Stimulated activated CD8-positive, alpha-beta memory T cell treated with anti-CD3 and anti-CD28 coated beads, Interleukin-7, amount 100 ng/mL, for 48 hours (primary cell): ENCODE results near the gene PPP1R12B.
"Not testable (repeated sequence)": the region's sequence is repeated elsewhere in the genome, so short reads cannot be mapped to it uniquely, and the experiment has no call there.

Experiments
- DNase-seq, 2 donors: peaks; one replicate each; pipeline ENCODE4 v3.0.0-alpha.2; 2020; ENCODE audit warnings: low read depth in 1 of 2; ENCODE audit errors: extremely low read depth in 1 of 2

The PPP1R12B gene

DNA sequence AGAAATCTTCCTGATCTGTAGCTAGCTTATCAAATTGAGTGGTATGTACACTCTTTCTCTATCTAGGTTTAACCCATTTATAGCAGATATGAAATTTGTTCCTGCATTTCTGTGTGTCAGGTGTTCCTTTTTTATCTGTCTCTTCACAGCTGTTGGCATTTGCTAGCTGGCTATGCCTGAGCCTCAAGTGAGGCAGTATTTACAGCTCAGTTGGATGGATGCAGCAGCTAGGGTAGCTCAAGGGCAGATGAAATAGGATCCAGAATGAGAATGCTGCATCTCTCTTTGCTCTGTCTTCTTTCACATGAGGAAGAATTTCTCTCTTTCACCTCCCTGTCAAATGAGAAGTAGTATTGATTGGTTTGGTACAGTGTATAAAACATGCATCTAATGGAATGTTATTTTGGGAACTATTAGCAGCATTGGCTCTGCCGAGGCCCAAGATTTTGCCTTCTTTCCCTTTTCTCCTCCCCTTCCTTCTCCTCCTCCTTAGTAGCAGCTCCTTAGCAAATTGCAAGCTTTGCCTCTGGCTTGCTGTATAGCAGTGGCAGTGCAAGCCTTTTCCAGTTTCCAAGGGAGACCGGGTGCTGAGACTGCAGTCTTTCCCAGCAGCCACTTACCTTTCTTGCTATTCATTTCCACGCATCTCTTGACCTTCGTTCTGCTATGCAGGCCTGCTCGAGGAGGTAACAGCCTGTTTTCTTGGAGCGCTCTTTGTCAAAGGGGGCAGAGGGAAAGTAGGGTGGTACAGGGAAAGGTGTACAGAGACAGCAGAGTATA lies 125.0 kb downstream of the PPP1R12B start:
- DNase-seq, result not testable (repeated sequence)

DNA sequence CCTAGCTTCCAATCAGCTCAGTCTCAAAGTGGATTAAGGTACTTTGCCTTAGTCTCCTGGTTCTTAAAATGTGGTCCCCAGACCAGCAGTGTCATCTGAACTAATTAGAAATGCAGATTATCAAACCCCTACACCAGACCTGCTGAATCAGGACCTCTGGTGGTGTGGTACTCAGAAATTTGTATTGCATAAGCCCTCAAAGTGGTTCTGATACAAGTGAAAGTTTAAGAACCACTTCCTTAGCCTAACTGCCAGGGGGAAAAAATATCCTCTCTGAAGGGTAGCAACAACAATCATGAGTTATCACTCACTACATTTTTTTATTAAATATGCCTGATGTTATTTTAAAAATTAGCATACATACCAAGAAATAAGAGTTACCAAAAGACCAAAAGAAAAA lies 131.2 kb downstream of the PPP1R12B start:
- not testable (repeated sequence) for DNase-seq

DNA sequence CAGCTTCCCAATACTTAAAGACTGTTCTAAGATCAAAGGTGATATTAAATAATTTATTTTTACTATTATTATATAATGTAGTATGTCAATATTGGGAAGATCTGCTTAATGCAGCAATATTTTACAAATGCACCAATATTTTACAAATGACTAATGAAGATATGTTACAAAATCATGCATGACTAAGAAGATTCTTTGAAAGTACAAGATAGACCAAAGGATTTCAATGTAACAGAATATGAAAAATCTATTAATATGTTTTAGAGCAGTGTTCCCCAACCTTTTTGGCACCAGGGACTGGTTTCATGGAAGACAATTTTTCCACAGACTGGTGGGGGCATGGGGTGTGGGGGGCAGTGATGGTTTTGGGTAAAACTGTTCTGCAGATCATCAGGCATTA lies 132.1 kb downstream of the PPP1R12B start:
- DNase-seq, result not testable (repeated sequence)

DNA sequence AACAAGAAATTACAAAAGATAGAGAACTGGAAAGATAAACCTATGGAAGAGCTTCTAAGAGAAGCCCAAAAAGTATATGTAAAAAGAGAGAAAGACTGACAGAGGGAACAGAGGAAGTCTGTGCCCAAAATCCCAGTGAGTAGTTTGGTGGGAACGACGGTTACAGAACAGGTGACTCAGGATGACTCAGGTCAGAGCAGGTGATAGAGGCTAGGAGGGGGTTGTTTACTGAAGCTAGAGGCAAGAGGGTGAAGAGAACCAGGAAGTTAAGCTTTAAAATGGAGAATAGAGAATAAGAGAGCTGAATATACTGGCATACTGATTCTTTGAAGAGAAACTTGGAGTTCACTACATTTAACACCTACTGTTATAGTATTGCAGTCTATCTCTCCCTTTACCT lies 134.9 kb downstream of the PPP1R12B start:
- not testable (repeated sequence) for DNase-seq

DNA sequence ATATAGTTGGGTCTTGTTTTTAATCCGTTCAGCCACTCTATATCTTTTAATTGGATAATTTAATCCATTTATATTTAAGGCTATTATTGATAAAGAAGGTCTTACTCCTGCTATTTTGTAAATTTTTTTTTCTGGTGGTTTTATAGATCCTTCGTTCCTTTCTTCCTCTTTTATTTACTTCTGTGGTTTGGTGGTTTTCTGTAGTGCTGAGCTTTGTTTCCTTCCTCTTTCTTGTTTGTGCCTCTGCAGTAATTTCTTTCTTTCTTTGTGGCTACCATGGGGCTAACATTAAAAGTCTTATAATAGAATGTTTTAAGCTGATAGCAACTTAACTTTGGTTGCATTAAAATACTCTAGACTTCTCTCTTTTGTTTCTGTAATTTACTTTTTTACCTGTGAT lies 135.5 kb downstream of the PPP1R12B start:
- DNase-seq, result not testable (repeated sequence)

DNA sequence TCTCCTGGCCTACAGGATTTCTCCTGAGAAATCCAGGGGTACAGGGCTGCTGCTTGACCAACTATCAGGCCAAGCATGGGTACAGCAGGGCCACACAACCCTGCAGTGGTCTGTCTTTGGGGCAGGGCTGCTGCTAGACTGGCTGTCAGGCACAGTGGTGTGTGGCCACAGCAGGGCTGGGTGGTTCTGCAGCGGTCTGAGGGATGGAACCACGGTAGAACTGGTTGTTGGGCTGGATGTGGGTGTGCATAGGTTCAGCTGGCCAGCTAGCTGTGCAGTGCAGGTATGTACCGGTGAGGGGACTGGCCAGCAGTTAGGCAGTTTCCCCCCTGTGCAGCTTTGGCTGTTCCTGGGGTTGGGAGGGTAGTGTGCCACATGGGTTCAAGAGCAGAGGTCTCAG lies 136.3 kb downstream of the PPP1R12B start:
- DNase-seq, result not testable (repeated sequence)

DNA sequence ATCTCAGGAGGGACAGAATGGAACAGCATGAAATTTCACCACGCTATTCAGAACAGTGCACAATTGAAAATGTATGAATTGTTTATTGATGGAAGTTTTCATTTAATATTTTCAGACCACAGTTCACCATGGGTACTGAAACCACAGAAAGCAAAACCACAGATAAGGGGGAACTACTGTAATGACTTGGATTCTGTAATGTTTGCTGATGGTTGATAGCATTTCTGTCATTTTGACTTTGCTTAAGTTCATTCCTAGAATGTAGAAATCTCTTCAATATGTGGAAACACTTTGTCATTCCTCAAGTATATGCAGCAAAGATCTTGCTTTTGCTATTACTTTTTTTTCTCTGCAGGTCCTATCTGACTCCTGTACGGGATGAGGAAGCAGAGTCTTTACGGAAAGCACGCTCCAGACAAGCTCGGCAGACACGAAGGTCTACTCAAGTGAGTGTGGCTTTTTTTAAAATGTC lies 139.7 kb downstream of the PPP1R12B start:
- DNase-seq, result peak in 1 of 2 donors; percentile 5

DNA sequence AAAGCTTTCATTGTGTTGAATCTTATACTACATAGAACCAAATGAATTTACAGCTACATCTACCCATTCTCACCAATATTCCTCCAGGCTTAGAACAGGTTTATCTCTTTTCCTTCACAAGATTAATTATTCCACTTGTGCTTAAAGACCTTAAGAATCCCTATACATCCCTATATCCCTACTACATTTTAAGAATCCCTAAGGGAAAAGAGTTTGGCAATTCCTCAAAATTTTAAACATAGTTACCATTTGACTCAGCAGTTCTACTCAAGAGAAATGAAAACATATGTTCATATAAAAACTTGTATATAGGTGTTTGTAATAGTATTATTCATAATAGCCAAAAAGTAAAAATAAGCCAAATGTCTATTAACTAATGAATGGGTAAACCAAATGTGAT lies 140.6 kb downstream of the PPP1R12B start:
- DNase-seq, result not testable (repeated sequence)

DNA sequence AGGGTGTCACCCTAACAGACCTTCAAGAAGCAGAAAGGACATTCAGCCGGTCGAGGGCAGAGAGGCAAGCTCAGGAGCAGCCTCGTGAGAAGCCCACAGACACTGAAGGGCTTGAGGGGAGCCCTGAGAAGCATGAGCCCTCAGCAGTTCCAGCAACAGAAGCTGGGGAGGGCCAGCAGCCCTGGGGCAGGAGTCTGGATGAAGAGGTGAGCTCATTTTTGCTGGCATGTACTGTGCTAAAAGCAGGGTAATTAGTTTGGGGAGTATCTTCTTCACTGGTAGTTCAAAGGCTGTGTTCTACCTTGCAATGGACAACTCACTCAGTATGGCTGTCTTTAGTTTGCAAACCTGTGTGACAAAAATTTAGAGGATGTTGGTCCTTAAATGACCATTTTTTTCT lies 144.6 kb downstream of the PPP1R12B start:
- DNase-seq, result not testable (repeated sequence)

DNA sequence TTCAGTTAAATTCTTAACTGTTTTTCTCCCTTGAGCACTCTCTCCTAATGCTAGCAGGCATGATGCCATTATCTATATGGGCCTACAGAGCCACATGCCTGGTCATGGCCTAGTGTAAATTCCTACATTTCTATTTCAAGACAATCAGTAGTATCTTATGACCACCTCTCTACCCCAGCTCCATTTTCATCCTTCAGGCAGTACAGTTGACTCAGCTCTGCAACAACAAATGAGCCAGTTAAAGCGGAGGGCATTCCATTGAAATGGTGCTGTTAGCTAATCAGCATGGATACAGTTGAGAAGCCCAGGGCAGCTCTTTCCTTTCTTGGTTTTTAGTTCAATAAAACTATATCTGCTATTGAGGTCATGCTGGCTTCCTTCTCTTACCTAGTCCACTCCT lies 150.0 kb downstream of the PPP1R12B start:
- DNase-seq, result no peak

DNA sequence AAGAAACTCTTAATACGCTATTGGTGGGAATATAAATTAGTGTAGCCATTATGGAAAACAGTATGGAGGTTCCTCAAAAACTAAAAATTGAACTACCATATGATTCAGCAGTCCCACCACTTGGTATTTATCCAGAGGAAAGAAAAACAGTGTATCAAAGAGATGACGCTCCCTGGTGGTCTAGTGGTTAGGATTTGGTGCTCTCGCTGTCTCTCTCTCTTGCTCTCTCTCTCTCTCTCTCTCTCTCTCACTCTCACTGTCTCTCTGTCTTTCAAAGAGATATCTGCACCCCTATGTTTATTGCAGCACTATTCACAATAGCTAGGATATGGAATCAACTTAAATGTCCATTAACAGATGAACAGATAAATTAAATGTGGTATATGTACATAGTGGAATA lies 151.5 kb downstream of the PPP1R12B start:
- not testable (repeated sequence) for DNase-seq

DNA sequence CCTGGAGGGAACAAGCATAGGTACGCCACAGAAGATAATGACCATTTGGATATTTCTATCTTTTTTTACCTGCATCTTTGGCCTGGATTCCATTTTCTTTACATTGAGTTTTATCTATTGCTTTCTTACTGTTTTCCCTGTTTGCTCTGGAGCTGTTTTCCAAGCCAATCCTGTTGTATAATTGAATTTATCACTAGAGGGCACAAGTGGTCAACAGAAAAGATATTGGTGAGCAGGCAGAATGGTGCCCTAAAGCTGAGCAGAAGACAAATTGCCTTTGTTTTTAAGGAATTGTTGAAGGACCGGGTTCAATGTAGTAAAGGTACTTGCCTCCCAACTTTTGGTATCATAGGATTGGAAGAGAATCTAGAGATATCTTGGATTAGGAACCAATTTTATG lies 152.8 kb downstream of the PPP1R12B start:
- DNase-seq, result no peak

DNA sequence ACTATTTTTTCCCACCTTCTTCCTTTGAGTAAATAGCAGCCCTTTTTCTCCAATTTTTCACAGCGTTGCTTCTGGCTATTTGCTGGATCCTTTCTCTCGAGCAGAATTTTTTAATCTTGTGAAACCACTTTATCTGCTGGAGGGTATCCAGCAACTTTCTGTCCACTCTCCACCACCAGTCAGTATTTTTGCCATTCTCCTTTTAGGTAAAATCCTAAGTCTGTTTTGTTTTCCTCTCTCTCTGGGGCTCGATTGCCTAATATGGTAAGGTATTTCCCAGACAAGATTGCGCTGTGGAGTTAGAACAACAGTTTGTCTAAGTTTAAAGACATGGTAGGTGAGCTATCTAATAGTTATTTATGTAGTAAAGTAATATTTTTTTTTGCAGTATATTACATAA lies 156.9 kb downstream of the PPP1R12B start:
- no peak for DNase-seq

DNA sequence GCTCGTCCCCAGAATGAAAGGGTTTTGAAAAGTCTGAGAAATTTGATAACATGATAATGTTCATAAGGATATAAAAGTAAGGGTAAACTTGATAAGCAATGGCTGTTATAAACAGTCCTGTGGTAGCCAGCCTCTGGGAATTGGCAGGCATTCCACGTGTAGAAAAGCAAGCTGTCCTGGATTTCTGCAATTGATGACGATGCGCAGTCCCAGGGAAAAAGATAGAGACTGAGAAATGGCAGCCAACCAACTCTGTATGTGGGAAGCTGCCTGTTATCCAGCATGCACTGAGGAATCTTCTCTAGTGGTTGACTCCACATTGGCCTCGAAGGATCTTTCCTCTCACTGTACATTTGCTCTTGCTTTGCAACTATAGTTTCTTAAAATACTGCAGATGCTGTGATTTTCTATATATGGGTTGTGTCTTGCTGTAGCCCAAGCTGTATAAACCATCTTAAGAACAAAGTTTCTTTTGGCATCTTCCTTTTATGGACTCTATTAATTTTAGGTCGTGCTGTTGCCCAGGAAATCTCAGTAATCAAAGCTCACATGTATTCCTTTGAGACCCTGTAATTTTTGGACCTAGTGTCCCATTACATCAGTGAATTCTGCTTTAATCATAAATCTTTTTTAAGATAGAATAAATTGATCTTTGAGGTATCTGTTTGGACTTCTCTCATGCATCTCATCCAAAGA lies 157.5 kb downstream of the PPP1R12B start:
- DNase-seq, result not testable (repeated sequence)

DNA sequence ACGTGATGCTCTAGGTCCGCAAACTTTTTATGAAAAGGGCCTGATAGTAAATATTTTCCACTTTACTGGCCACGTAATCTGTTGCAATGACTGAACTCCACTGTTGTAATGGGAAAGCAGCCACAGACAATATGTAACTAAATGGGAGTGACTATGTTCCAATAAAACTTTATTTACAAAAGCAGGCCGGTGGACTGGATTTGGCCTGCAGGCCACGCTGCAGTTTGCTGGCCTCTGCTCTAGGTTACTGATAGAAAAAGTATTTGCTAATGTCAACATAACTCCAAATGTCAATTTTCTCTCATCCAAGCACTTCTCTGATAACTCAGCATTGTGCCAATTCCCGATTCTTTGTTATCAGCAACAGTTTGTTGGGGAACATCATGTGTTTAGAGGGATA lies 160.4 kb downstream of the PPP1R12B start:
- not testable (repeated sequence) for DNase-seq

DNA sequence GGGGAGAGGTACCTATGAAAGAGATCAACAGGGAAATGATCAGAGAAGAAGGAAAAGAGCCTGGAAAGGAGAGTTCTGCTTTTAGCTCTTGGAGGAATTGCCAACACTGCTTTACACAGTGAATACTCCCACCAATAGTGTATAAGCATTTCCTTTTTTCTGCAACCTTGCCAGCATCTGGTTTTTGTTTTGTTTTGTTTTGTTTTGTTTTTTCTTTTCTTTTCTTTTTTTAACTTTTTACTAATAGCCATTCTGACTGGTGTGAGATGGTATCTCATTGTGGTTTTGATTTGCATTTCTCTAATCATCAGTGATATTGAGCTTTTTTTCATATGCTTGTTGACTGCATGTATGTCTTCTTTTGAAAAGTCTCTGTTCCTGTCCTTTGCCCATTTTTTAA lies 165.4 kb downstream of the PPP1R12B start:
- DNase-seq, result not testable (repeated sequence)

DNA sequence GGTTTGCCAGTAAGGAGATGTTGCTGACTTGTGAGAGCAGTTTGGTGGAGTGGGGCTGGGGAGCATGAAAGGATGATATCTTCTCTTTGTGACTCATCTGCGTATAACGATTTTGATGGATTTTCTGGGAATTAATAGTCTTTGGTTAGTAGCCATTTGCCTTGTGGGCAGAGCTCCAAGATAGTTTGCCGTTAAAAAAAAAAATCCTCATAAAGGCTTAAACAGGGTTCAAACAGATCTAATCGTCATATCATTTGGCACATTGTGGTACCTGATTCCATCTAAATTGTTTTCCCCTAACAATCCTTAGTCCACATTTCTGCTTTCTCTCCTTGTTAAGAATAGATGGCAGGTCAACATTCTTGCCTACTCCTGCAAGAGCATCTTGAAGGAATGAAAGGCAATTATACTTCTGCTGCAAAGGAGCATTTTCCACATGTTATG lies 168.0 kb downstream of the PPP1R12B start:
- DNase-seq, result no peak

DNA sequence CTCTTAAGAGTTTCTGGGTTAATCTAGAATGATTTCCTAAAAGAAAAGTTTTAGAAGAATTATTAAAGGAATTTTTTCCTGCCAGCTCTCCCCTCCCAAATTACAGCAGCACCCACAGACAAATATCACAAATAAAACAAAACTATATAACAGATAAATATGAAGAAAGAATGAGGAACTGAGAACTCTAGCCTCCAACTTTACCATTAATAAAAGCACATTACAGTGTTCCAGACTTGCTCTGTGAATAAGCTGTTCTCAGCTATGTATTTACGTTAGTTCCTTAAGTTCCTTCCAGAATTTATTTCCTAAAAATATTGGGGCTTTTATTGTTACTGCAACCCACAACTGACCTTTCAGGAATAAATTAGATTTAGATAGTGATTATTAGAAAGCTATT lies 168.6 kb downstream of the PPP1R12B start:
- not testable (repeated sequence) for DNase-seq

DNA sequence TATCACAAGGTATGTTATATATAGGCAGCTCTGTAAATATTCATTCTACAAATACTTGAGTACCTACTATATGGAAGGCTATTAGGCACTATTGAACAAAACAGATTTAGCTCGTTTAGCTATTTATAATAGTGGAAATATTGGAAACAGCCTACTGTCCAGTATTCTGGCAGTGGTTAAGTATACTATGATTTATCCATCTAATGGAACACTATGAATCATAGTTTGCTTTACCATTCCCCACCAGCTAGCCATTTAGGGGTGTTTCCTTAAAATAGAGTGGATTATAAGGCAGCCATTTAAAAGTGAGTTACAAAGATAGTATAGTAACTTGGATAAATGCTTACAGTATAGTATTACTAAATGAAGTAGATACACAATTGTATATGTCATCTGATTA lies 169.7 kb downstream of the PPP1R12B start:
- not testable (repeated sequence) for DNase-seq

DNA sequence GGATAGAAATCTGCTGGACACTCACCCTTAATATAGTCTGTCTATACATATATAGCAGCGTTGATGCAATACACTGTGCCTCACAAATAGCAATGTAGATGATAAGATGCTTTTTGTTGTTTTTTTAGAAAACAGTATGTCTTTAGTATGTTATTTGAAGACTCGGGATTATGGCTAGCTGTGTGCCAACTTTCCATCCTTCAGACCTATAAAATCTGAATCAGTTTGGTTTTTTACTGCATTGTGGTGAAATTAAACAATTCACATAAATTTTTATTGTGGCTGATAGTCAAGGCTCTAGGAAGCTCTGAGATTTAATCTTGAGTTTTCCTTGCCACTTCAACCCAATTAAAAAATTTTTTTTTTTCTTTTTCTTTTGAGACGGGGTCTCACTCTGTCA lies 170.4 kb downstream of the PPP1R12B start:
- DNase-seq, result not testable (repeated sequence)

DNA sequence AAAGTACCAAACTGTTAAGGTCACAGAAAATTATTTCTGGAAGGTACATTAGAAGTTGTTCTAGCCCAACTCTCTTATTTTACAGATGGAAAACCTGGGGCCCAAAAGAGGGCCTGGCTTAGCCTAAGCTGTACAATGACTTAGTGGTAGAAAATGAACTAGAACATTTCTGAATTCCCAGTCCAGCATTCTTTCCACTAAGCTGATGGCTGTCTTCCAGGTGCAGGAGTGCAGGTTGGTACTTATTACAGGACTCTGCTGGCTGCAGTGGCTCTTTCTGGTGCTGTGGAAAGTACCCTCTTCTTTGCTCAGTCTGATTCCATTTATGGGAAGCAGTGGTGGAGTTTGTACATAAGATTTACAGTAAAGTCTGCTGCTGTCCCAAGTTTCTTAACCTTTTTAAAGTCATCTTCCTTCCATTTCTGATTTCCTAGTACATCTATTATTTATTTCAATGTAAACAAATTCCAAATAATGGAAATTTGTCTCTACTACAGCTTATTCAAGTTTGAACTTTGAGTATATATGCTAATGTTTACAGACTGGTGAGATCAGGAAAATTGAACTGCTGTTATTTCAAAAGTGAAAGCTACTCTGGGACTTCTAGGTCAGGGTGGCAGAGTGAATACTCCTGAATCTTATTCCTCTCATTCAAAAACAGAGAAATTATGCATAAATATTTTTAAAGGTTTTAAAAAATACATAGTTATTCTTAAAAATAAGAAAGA lies 171.8 kb downstream of the PPP1R12B start:
- DNase-seq, result not testable (repeated sequence)
